Suprapubic skin (tissue), 4 donors: ENCODE data around the gene WDR37. TPM values are rescaled to one million over a fixed set of nuclear protein-coding genes. Genes with fewer than 3 reads are reported as not detected.

ENCODE experiments used
- total RNA-seq, 4 donors: library from RNA; depleted of rRNA; stranded (reverse); fragments of >200 nt; gene quantifications; one replicate each; pipeline ENCODE4 v1.1.0, GENCODE V29; 2016

Gene WDR37
- total RNA-seq, 4 donors from 2014 or later: 13.1 to 32.7 (median 18.4) TPM

Other genes starting within 250 kb of the WDR37 start
- gene LARP4B, start 124.7 kb upstream of the WDR37 start, total RNA-seq: 100 to 1,000 TPM in 1 of 4 donors, 10 to 100 TPM in 3; 53.5 to 100 (median 69.7) TPM
- gene GTPBP4, start 68.0 kb upstream of the WDR37 start, total RNA-seq: 10 to 100 TPM; 14.4 to 37.2 (median 28.5) TPM
- not detected for gene IDI2, start 30.5 kb upstream of the WDR37 start, total RNA-seq
- 10 to 100 TPM; 32.0 to 62.1 (median 36.1) TPM for gene IDI1, start 7.3 kb upstream of the WDR37 start, total RNA-seq